ENCODE results near the gene CFAP161.

DNA sequence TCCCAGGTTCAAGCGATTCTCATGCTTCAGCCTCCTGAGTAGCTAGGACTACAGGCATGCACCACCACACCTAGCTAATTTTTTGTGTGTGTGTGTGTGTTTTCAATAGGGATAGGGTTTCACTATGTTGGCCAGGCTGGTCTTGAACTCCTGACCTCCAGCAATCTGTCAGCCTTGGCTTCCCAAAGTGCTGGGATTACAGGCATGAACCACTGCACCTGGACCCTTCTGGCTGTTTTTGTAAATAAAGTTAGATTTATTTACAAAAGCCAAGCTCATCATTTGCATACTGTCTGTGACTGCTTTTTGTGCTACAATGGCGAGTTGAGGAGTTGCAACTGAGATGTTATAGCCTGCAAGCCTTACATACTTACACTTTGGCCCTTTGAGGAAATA, 34.1 kb downstream of the CFAP161 start:
- TF ChIP-seq EZH2 (IDR thresholded peaks at IDR 0.05; ENCODE audit: insufficient read depth, poor library complexity, severe bottlenecking) (no peak), EZH2phosphoT487 (IDR thresholded peaks at IDR 0.05; ENCODE audit: insufficient read depth, low read depth) (no peak)

Measured in GM23248 (cell line).